ENCODE measurements around the gene BMP15.

The BMP15 gene

GRCh38 chrX:50910685-50911176, at the start of gene BMP15:
Gene BMP15, plus strand, starts transcription at chrX:50910735. Its CDS starts 49 bp downstream, at chrX:50910784.
- DNase-seq = peak in 1 of 10 donors; percentile 70
- intact Hi-C loops (cut with DNase I) = no loop called here

- no peak for DNase-seq
- intact Hi-C loops (cut with DNase I) = no loop called here
Measured at GRCh38 chrX:50863471-50863870, 47.1 kb upstream of the BMP15 start.

- no peak for DNase-seq
- intact Hi-C loops (cut with DNase I) = no loop called here
Measured at GRCh38 chrX:50865311-50865710, 45.2 kb upstream of the BMP15 start.

- DNase-seq = no peak
- intact Hi-C loops (cut with DNase I) = no loop called here
Measured at GRCh38 chrX:50871922-50872453, 38.5 kb upstream of the BMP15 start.

GRCh38 chrX:50874876-50875275, 35.7 kb upstream of the BMP15 start:
- intact Hi-C loops (cut with DNase I) = no loop called here
- DNase-seq = no peak

- intact Hi-C loops (cut with DNase I) = no loop called here
- no peak for DNase-seq
Measured at GRCh38 chrX:50876551-50876950, 34.0 kb upstream of the BMP15 start.

DNA sequence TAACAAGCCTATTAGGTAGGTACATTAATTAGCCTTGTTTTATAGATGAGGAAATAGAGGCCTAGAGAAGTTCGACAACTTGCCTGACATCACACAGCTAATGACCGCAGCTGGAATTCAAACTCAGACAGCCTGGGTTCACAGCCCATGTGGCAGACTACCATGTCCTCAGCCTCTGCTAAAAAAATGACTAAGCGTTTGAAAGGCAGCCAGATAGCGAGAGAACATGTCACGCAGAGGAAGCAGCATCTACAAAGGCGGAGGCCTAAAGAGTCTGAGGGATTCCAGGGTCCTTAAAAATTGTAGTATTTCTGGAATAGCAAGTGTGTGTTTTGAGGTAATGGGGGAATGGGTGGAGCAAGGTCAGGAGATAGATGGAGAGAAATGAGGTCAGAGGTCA, 33.2 kb upstream of the BMP15 start:
- DNase-seq = peak in 2 of 10 donors; percentile 16 to 59

GRCh38 chrX:50881028-50881427, 29.5 kb upstream of the BMP15 start:
- no peak for DNase-seq

More for the DNA sequence above, 33.2 kb upstream of the BMP15 start:
- intact Hi-C loops (cut with DNase I) = no loop called here

DNA sequence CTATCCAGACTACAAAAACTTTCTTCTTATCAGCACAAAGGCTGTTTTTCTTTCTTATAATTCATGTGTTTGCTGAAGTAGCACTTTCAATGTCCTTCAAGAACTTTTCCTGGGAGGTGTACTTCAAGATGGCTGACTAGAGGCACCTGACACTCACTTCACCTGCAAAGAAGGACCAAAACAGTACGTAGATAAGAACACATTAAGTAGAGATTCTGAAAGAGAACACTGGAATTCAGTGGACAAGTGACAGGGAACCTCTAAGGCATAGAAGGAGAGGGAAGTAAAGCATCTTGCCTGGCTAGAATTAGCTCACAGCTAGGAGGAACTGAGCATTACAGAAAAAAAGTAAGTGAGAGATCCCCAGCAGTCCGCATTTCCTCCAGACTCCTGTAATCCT, 21.7 kb upstream of the BMP15 start:
- no peak for DNase-seq
- intact Hi-C loops (cut with DNase I) = no loop called here

More at GRCh38 chrX:50881028-50881427, 29.5 kb upstream of the BMP15 start:
- intact Hi-C loops (cut with DNase I) = no loop called here

- DNase-seq = no peak
- intact Hi-C loops (cut with DNase I) = no loop called here
Measured at GRCh38 chrX:50889582-50889981, 21.0 kb upstream of the BMP15 start.

GRCh38 chrX:50893047-50893446, 17.5 kb upstream of the BMP15 start:
- DNase-seq = no peak
- intact Hi-C loops (cut with DNase I) = no loop called here

GRCh38 chrX:50893466-50893865, 17.1 kb upstream of the BMP15 start:
- no peak for DNase-seq
- intact Hi-C loops (cut with DNase I) = no loop called here

- intact Hi-C loops (cut with DNase I) = loop anchor here (10.0 kb wide), 1 partner anchor 211 kb away; no protein-coding TSS in a partner anchor
Measured at GRCh38 chrX:50905334-50905733, 5.2 kb upstream of the BMP15 start.

GRCh38 chrX:50913520-50913919, 3.0 kb downstream of the BMP15 start:
- intact Hi-C loops (cut with DNase I) = no loop called here
- DNase-seq = no peak

More at GRCh38 chrX:50905334-50905733, 5.2 kb upstream of the BMP15 start:
- DNase-seq = no peak

DNA sequence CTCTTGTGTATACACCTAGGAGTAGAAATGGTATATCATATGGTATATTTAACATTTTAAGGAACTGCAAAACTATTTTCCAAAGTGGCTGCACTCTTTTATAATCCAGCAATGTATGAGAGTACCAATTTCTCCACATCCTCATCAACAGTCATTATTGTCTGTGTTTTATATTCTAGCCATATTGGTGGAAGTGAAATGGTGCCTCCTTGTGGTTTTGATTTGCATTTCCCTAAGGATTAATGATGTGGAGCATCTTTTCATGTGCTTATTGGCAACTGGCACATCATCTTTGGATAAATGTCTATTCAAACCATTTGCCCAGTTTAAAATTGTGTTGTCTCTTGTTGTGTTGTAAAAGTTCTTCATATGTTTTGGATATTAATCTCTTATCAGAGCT, 9.6 kb downstream of the BMP15 start:
- DNase-seq = no peak

GRCh38 chrX:50927127-50927526, 16.6 kb downstream of the BMP15 start:
- intact Hi-C loops (cut with DNase I) = no loop called here
- DNase-seq = no peak

More for the DNA sequence above, 9.6 kb downstream of the BMP15 start:
- intact Hi-C loops (cut with DNase I) = no loop called here

DNA sequence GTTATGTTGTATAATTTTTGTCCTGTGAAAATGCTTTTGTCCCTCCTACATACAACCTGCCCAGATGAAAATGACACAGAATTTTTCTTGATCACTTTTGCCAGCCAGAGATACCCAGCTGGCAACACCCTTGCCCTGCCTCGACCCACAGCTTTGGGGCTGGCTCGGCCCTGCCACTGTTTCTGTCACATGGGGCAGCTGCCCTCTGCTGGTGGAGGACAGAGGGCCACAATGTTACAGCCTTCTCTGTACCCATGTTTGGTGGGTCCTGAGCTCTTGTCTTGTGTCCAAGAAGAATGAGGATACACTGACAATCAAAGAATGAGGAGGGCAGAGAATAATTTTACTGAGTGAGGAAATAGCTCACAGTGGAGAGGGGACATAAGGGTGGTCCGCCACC, 31.1 kb downstream of the BMP15 start:
- peak in 6 of 10 donors; percentile 1 to 64 (median 24) for DNase-seq
- intact Hi-C loops (cut with DNase I) = no loop called here

DNA sequence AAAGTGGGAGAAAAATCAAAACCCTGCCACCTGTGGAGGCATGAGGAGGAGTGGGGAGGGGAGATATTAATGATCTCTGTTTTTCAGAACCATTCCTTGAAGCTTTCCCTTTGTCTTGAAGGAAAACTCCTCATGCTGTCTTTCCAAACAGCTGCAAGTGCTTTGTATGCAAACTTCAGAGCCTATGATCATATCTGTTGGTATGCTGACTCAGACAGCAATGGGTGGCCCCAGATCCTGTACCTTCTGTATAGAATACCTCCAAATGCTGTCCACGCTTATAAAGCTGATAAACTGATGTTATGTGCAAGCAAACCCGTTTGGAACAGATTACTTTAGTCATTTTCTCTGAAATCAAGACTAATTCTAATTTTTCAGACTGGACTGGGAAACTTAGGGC, 31.9 kb downstream of the BMP15 start:
- no peak for DNase-seq
- intact Hi-C loops (cut with DNase I) = no loop called here

- no peak for DNase-seq
- intact Hi-C loops (cut with DNase I) = no loop called here
Measured at GRCh38 chrX:50952406-50952805, 41.9 kb downstream of the BMP15 start.

DNA sequence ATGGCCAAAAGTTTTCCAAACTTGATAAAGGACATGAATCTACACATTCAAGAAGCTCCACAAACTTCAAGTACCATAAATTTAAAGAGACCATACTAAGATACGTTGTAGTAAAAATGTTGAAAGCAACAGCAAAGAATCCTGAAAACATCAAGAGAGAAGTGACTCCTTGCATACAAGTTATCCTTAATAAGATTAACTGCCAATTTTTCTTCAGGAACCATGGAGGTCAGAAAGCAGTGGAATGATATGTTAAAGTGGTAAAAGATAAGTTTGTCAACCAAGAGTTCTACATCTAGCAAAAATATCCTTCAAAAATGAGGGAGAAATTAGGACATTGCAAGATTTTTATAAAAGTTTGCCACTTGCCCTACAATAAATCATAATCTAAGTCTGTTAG, 43.3 kb downstream of the BMP15 start:
- no peak for DNase-seq
- intact Hi-C loops (cut with DNase I) = no loop called here

DNA sequence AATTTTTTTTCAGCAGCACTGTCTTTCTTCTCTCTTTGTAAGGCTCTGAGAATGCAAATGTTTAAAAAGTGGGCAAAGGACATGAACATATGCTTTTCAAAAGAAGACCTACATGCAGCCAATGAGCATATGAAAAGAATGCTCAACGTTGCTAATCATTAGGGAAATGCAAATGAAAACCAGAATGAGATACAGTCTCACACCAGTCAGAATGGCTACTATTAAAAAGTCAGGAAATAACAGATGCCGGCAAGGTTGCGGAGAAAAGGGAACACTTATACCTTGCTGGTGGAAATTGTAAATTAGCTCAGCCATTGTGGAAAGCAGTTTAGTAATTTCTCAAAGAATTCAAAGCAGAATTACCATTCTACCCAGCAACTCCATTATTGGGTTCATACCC, 51.6 kb downstream of the BMP15 start:
- intact Hi-C loops (cut with DNase I) = no loop called here
- no peak for DNase-seq

- no peak for DNase-seq
- intact Hi-C loops (cut with DNase I) = no loop called here
Measured at GRCh38 chrX:50963842-50964241, 53.3 kb downstream of the BMP15 start.

All from posterior cingulate gyrus (tissue), 11 donors.